HG03060 (cell line): ENCODE measurements around the gene MCTP1.

Source experiments
- ATAC-seq: cut with Tn5 transposase; IDR thresholded peaks from one replicate; pipeline ENCODE4 v1.9.1; 2021; ENCODE audit warnings: low read depth, moderate number of reproducible peaks; ENCODE audit not compliant: unreplicated experiment

The MCTP1 gene

DNA sequence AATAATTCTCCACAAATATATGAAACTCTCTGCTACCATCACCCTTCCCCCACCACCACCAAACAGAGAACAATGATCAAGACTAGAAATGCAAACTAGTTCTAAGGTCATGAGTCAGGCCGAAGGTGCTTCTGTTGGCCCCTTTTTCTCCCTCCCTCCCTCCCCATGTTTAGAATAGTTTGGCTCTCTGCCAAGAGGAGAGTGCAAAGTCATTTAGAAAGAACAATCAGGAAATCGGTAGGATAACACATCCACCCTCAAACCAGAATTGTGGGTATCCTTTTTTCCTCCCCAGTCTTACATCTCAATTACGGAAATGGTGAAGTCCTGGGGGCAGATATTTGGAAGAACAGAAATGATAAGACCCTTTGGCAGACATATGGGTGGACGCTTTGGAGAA, 496.4 kb downstream of the MCTP1 start:
- ATAC-seq = no peak

DNA sequence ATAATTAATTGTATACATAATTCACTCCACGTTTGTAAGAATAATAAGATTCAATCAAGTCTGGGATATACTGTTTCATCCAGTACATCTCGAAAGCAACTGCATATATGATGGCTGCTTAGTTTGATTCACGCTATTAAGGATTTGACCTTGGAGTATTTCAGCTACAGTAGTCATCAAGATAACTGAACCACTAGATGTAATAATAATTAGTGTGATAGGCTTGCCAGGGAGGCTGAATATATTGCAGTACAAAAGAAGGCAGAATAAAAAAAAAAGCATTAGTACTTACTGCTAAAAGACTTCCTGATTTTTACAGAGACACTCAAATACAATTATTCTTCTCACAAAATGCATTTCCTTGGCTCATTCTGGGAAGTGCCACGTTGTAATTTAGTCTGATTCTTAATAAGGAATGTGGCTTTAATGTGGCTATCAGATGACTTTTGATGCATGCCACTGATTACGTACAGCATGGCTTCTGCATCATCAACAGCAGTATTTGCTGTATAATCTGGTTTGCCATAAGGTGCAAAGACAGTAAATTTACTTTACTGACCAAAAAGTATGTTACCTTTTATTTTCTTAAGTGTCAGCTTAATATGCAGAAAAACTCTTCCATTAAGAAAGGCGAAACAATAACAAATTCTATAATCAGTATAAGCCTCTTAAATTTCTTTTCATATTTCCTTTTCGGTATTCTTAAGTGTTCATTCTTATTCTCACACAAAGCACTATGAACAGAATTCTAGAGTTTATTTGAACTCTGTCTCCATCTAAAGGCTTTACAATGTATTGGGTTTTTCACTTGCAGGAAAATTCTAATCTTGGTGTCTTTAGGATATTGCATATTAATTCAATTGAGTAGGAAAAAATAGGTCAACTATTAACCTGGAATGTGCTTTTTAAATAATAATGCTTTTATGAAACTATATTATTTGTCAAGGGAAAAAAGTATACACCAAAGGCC, 500.1 kb downstream of the MCTP1 start:
- no peak for ATAC-seq

DNA sequence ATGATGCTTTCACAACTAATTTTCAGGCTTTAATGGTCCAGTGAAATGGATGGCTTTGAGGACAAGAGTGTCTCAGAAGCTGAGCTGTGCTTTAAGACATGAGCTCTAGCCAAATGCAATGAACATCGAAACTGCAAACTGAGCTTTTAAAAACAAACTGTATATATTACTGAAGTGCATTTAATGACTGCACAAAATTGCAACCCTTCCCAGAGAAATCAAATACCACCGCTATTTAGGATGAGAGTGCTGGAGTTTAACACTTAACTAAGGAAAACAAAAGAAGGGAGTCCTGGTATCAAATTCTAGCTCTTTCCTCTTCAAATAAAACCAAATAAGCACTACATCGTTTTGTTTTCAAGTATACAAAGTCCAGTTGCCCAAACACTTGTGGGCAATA, 502.5 kb downstream of the MCTP1 start:
- ATAC-seq = no peak

DNA sequence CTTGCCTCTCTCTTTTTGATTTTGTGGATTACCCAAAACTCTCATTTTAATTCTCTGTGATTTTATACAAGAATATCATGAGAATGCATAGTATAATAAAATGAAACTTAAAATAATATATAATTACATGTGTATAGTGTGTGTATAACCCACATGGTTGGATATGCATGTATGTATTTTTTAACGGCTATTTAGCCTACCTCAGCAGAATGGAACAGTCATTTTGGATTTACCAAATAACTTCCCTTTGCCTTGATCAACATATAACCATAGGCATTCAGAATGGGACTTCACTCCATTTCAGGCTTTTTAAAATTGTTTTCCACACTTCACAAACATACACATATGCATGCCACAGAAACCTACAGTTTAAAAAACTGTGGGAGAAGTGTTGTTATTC, 505.2 kb downstream of the MCTP1 start:
- no peak for ATAC-seq

DNA sequence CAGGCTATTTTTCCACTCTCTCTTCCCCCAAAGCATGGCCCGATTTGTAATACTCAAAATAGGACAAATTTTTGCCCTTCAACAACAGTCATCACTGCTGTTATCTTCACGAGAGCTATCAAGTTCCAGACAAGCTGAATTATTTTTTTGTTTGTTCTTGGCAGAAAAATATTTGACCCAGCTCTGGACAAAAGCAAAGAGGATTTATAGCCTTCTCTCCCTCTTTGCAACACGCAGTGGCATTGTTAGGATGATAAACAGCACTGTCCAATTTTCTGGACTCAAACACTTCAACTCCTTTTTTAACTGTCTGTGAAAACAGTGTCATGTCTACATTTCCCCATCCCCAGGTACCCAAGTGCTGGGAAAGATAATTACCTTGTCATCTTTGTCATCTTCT, 506.2 kb downstream of the MCTP1 start:
- no peak for ATAC-seq

DNA sequence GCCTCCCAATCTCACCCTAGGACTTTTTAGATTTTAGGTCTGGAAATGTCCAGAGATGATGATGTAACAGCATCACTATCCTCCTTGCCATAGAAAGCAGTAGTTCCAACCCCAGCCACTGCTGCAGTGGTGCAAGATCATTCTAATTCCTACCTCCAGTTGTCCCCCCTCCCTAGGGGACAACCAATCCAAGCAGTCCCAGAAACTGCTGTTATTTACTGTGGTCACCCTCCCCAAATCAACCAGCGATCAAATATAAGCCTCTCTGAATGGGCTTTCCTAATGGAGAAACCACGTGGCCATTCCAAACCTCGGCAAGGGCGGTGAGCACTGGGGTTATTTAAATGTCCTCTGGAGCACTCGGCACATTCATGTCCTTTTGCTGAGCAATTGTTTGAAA, 506.6 kb downstream of the MCTP1 start:
- no peak for ATAC-seq

DNA sequence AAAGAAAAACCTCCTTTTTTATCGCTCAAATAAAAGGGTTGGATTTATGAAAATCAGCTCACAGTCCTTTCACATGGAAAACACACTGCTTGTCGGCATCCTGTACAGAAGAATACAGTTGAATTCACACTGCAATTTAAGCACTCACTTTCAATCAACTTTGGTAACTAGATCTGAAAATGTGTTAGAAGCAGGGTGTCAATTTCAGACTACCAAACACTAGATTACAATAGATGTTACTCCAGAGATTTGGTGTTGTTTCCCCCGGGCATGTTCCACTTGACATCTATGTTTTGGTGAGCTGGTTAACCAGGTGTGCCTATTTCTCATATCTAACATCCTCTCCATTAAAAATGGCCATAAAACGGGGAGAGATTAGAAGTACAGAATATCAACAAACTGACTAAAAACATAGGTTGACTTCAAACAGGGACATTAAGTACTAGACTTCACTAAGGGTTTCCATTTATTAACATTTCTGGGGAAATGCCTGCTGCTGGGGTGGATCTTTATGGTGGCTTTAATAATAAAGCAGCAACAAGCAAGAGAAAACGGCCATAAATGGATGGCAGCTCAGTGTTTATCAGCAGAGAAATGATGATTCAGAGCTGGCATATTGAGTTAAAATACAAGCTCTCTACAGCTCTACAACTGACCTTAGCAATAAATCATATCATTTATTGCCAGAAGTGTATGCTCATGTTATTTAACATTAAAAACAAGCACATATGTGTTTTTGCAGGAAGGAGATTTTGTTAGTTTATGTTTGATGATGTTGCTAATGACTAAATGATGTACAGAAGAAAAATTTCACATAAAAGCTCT, 507.6 kb downstream of the MCTP1 start:
- ATAC-seq = no peak

DNA sequence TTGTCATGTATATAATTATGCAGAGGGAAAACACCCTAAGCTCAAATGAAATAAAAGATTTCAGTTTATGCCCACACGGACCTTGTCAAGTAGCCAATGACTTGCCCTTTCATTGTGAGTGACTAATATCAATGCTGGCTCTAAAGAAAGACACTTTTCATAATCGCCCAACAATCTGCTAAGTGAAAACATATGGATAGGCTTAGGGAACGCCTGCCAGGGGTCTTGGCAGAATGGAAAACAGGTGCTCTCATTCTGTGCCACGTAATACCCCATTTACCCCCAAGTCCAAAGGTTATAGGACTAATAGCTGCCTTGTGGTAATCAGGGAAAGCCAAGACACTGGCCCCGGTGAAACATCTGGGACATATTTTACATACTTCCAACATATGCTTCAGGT, 508.7 kb downstream of the MCTP1 start:
- ATAC-seq = no peak

DNA sequence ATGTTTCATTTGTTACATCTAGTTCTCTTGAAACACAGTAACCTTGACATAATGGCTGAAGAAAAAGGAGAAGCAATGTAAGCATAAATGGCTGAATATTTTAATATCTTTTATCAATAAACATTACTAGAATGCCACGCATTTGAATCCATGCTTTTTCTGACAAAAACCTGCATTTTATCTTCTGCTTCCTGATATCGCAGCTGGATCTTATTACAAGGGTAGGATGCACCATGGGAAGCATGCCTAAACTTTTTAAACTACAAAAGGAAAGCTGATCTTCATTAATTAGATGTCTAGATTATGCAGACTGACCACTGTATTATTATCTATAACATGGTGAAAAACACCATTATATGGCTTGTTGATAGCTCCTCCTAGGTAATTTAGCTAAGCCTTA, 509.8 kb downstream of the MCTP1 start:
- ATAC-seq = no peak

DNA sequence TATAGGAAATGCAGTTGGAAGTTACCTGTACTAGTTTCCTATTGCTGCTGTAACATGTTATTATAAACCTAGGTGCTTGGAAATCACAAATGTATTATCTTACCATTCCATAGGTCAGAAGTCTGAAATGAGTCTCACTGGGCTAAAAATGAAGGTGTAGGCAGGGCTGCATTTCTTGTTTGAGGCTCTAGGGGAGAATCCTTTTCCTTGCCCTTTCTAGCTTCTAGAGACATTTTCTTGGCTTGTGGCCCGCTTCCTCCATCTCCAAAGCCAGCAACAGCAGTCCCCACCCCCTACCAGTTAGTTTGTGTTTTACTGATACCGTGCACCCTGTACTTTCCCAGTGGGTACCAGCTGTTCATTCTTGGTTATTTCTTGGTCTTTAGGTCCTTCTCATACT, 513.2 kb downstream of the MCTP1 start:
- no peak for ATAC-seq

DNA sequence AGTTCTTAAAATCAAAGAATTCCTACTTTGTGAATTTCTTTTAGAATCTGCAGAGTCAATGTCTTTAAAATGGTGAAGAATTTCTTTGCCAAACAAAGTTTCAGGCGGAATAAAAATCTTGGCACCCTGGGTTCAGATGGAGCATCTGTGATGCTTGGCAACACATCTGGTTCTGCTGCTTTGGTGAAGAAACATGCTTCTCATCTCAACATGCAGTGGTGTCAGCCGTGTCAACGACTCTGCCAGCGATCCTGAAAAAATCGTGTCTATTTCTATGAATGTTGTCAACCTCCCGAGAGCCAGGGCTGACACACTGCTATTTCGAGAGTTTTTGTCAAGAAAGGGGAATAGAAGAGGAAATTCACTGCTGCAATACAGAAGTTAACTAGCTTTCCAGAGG, 514.9 kb downstream of the MCTP1 start:
- ATAC-seq = no peak

DNA sequence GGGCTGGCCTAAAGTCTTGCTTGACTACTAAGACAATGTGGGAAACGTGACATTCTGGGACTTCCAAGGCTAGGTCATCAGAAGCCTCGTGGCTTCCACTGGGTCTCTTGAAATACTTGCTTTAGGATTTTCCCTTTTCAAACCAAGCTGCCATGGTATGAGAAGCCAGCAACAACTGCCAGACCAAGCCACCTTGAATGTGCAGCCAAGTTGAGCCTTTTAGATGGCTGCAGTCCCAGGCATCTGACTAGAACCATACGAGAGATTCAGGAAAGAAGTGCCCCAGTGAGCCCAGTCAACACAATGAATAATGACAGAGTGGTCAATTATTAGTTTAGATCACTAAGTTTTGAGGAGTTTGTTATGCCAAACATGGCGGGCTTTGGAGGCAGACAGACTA, 523.1 kb downstream of the MCTP1 start:
- ATAC-seq = no peak

DNA sequence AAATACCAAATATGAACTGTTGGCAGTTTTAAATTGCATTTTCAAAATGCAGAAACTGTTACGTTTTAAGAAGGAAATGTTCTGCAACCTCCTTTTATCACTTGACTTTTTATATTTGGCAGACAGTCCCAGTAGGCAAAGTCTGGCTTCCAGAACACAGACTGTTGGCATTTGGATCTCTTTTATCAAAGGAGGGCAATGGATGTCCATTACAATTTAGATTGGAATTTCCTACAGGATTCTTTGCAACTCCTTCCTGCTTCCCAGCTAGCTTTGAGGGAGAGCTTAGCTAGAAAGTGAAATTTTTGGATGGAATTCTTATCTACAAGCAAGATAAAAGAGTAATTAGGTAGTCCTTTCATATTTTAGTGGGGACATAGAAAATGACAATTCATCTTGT, 523.8 kb downstream of the MCTP1 start:
- no peak for ATAC-seq

DNA sequence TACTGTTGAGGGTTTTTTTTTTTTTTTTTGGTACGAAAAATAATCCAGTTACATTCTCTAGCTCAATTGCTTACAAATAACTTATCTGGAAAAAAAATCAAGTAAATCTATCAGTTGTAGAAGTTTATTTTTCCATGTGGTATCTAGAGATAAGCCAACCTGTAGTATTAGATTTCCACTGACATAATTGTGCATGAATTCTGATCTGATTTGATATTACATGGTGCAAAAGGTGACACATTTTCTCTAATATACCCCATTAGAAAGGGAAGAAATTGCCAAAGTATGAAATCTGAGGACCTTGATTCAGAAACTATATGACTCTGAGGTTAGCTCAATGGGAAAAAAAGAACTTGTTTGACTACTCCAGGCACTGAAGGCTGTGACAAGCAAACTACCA, 524.9 kb downstream of the MCTP1 start:
- no peak for ATAC-seq

DNA sequence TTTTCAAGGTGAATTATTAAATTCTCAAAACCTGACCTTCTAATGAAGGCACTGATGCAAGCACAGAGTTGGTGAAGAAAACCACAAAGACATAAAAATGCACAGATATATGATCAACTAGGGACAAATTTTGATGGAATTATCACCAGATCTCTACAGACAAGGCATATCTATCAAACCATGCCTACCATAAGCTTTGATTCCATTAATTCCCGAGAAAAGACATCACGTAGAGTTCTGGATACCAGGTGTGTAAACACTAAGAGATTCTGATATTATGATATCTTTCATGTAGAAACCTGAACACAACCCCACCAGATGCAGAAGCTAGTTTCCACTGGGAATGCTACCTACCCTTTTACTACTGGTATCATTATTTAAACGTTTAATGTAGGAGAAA, 525.9 kb downstream of the MCTP1 start:
- no peak for ATAC-seq

DNA sequence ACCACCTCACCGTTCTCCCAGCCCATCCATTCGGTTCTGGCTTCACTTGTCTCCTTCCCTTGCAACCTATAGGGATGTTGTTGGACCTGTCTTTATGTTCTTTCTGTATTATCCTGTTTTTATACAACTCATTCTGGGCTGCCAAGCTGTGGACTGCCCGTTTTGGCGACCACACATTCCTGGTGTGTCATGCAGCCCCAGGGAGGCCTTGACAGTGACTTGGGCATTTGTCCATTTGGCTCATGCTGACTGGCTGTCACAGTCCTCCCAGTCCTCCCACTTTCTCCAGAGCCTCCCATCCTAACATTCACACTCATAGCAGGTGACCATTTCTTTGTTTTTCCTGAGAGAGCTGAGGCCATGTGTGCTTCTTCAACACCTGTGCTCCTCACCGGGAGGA, 530.1 kb downstream of the MCTP1 start:
- ATAC-seq = no peak

DNA sequence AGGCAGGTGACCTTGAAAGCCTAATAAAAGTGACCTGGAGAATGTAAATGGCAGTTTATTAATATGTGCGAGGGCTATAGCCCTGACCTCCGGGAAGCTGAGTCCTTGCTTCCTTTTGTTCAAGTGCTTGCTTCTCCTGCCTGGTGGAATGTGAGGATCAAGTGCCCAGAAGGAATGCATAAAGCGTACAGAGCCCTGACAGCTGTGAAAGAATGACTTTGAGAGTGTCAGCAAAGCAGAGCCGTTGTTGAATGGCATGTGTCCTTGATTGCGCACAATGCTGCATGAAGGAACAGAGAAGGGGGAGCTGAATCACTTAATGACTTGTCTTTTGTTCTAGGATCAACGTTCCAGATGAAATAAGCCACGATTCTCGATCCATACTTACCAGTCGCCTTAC, 533.4 kb downstream of the MCTP1 start:
- ATAC-seq = no peak

DNA sequence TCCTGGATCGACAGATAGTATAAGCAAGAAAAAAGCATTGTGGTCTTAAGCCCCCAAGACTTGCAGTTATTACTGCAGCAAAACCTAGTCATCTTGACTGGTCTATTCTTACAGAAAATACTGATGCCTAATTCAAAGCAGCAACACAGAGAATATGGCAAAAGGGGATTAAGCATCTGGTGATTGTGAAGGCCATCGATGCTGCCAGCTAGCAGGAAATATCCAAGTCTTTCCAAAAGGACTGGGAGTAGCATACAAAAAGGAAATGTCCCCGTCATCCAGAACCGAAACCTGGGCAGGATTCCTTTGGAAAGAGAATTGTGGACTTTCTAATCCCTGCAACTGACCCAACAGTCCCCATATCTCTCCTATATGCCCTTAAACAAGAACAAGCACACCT, 534.2 kb downstream of the MCTP1 start:
- no peak for ATAC-seq

DNA sequence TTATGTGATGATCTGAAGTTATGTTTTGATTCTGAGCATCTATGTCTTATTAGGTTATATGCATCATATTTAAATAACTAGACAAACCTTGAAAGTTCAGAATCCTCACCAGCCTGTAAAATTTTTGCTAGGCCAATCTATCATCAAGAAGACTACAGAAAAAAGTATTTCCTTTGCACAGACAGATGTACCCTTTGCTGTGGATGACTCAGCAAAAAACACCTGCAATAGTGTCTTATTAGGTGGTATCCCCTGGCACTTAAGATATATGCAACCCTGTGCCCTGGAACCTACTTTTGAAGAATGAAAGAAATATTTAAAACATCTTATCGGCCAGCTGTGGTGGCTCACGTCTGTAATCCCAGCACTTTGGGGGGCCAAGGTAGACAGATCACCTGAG, 535.9 kb downstream of the MCTP1 start:
- no peak for ATAC-seq

DNA sequence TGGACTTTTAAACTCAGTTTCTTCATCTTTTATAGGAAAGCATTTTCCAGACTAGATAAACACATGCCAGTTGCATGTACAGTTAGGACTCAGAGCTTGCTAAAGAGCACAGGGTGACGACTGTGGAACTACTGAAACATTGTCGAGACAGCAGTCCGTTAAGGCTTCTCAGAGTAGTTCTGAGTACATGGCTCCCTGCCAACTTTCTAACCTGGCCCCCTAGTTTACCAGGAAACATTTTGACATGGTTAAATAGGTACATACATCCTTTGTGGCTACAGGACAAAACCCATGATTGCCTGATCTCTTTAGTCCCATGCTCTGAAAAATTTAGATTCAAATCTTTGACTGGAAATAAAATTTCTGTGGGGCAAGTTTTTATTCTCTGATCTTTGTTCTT, 536.7 kb downstream of the MCTP1 start:
- ATAC-seq = no peak

DNA sequence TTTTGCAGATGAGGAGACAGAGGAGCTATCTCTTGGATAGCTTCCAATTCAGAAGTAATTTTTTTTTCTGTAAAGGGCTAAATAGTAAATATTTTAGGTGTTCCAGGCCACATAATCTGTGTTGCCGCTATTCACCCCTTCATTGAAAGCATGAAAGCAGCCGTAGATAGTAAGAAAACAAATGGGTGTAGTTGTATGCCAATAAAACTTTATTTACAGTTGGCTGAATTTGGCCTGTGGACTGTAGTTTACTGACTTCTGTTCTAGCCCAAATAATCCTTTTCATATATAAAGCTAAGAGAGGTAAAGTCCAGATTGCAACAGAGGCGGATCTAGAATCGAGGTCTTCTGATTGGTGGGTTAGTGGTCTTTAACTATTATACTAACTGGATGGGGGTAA, 537.5 kb downstream of the MCTP1 start:
- ATAC-seq = no peak

DNA sequence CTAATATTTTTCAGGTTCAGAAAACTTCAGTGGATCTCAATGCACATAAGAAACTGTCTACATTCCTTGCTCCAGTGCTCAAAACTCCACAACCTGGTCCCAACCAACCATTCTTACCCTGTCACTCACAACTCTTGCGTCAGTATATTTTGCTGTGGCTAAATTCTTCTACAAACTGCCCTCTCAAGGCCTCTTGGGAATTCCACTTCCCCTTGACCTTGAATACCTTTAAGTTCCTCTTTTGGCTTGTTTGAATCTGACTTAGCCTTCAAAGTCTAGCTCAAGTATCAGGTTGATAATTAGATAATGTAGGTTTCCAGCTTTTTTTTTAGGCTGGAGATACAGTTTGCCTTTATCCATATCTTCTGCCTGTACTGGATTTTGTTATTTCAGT, 538.2 kb downstream of the MCTP1 start:
- peak; percentile 44 for ATAC-seq
